ENCODE measurements around the gene KLK15. TPM values are rescaled to one million over a fixed set of nuclear protein-coding genes. Genes with fewer than 3 reads are reported as not detected.
"Not testable (repeated sequence)": the region's sequence is repeated elsewhere in the genome, so short reads cannot be mapped to it uniquely, and the experiment has no call there.

Gene KLK15
- total RNA-seq, 2 donors from 2014 or later = not detected

- Mint-ChIP-seq H3K9me3 (no peaks in the 10 kb centered on the region), H3K27ac (peak overlapping the region in 1 of 2 donors; percentile 81), H3K36me3 (no peaks in the 10 kb centered on the region)
- ATAC-seq (peak; percentile 6 to 10), DNase-seq (ENCODE audit: low spot score in 2 of 2) (no peak)
Observed at GRCh38 chr19:50794876-50795663, 38.3 kb downstream of the KLK15 start.

- Mint-ChIP-seq H3K36me3 (no peaks in the 10 kb centered on the region), H3K9me3 (no peaks in the 10 kb centered on the region), H3K27ac (peak overlapping the region in 1 of 2 donors; percentile 95)
- ATAC-seq (peak; percentile 5 to 13), DNase-seq (ENCODE audit: low spot score in 2 of 2) (no peak)
Observed at GRCh38 chr19:50794074-50794875, 39.1 kb downstream of the KLK15 start.

GRCh38 chr19:50793558-50794065, 39.8 kb downstream of the KLK15 start:
- no peak for ATAC-seq
- Mint-ChIP-seq H3K9me3 (no peaks in the 10 kb centered on the region), H3K27ac (peak overlapping the region in 1 of 2 donors; percentile 22), H3K36me3 (no peaks in the 10 kb centered on the region)
- DNase-seq (ENCODE audit: low spot score in 2 of 2) = no peak

GRCh38 chr19:50792272-50793250, 40.8 kb downstream of the KLK15 start:
- no peaks in the 10 kb centered on the region for H3K36me3 Mint-ChIP-seq
- no peaks in the 10 kb centered on the region for H3K9me3 Mint-ChIP-seq
- peak overlapping the region in 1 of 2 donors; percentile 36 for H3K27ac Mint-ChIP-seq
- ATAC-seq (no peak), DNase-seq (ENCODE audit: low spot score in 2 of 2) (no peak)

GRCh38 chr19:50791594-50792271, 41.6 kb downstream of the KLK15 start:
- no peak for DNase-seq (ENCODE audit: low spot score in 2 of 2)
- Mint-ChIP-seq H3K9me3 (no peaks in the 10 kb centered on the region), H3K27ac (no peak overlapping the region), H3K36me3 (no peaks in the 10 kb centered on the region)
- no peak for ATAC-seq

- no peaks in the 10 kb centered on the region for H3K9me3 Mint-ChIP-seq
- ATAC-seq (peak in 1 of 2 donors; percentile 2), DNase-seq (ENCODE audit: low spot score in 2 of 2) (no peak)
- H3K27ac Mint-ChIP-seq = peak overlapping the region in 1 of 2 donors; percentile 84
- no peaks in the 10 kb centered on the region for H3K36me3 Mint-ChIP-seq
Observed at GRCh38 chr19:50790922-50791467, 42.4 kb downstream of the KLK15 start.

- peak in 1 of 2 donors; percentile 7 for ATAC-seq
- peak within 1 kb of the TSS in 1 of 2 donors; percentile 84 for H3K27ac Mint-ChIP-seq
- no peak for DNase-seq (ENCODE audit: low spot score in 2 of 2)
- H3K9me3 Mint-ChIP-seq = no peaks in the 10 kb centered on the region
- H3K36me3 Mint-ChIP-seq = no peaks in the 10 kb centered on the region
Observed at GRCh38 chr19:50790396-50790795, 43.0 kb downstream of the KLK15 start, which contains the start of gene ACP4. Gene ACP4 (plus strand): TSS chr19:50790415. CDS start chr19:50790415, 0 bp downstream.

- DNase-seq (ENCODE audit: low spot score in 2 of 2) (no peak), ATAC-seq (no peak)
- H3K27ac Mint-ChIP-seq = no peak overlapping the region
- H3K36me3 Mint-ChIP-seq = no peaks in the 10 kb centered on the region
- no peaks in the 10 kb centered on the region for H3K9me3 Mint-ChIP-seq
Observed at GRCh38 chr19:50785329-50785728, 48.0 kb downstream of the KLK15 start.

GRCh38 chr19:50784710-50785109, 48.7 kb downstream of the KLK15 start:
- DNase-seq (ENCODE audit: low spot score in 2 of 2) (no peak), ATAC-seq (no peak)
- Mint-ChIP-seq H3K36me3 (no peaks in the 10 kb centered on the region), H3K9me3 (no peaks in the 10 kb centered on the region), H3K27ac (no peak overlapping the region)

GRCh38 chr19:50783848-50784152, 49.6 kb downstream of the KLK15 start:
- H3K27ac Mint-ChIP-seq = peak overlapping the region in 1 of 2 donors; percentile 60
- ATAC-seq; H3K9me3 Mint-ChIP-seq; DNase-seq (ENCODE audit: low spot score in 2 of 2); H3K36me3 Mint-ChIP-seq: not testable (repeated sequence)

- ATAC-seq = no peak
- Mint-ChIP-seq H3K9me3 (no peaks in the 10 kb centered on the region), H3K27ac (no peak overlapping the region), H3K36me3 (no peaks in the 10 kb centered on the region)
- DNase-seq (ENCODE audit: low spot score in 2 of 2) = no peak
Observed at GRCh38 chr19:50780753-50781435, 52.5 kb downstream of the KLK15 start.

GRCh38 chr19:50779504-50780457, 53.6 kb downstream of the KLK15 start:
- DNase-seq (ENCODE audit: low spot score in 2 of 2) = no peak
- Mint-ChIP-seq H3K36me3 (no peaks in the 10 kb centered on the region), H3K27ac (no peak overlapping the region), H3K9me3 (no peaks in the 10 kb centered on the region)
- peak in 1 of 2 donors; percentile 25 for ATAC-seq

GRCh38 chr19:50778906-50779430, 54.4 kb downstream of the KLK15 start:
- ATAC-seq (no peak), DNase-seq (ENCODE audit: low spot score in 2 of 2) (no peak)
- Mint-ChIP-seq H3K27ac (no peak overlapping the region), H3K9me3 (no peaks in the 10 kb centered on the region), H3K36me3 (no peaks in the 10 kb centered on the region)

GRCh38 chr19:50777830-50778303, 55.5 kb downstream of the KLK15 start:
- no peak for ATAC-seq
- Mint-ChIP-seq H3K36me3 (no peaks in the 10 kb centered on the region), H3K27ac (no peak overlapping the region), H3K9me3 (no peaks in the 10 kb centered on the region)
- DNase-seq (ENCODE audit: low spot score in 2 of 2) = no peak

Measured in activated naive CD4-positive, alpha-beta T cell treated with anti-CD3 and anti-CD28 coated beads, Interleukin-2, amount 50 U/mL, for 72 hours (primary cell).